HG02588 (cell line): ENCODE measurements around the gene MAP7.

ENCODE experiments used
- ATAC-seq: cut with Tn5 transposase; IDR thresholded peaks from one replicate; pipeline ENCODE4 v1.9.1; 2021; ENCODE audit warnings: mild to moderate bottlenecking, moderate library complexity; ENCODE audit not compliant: unreplicated experiment

Gene MAP7

DNA sequence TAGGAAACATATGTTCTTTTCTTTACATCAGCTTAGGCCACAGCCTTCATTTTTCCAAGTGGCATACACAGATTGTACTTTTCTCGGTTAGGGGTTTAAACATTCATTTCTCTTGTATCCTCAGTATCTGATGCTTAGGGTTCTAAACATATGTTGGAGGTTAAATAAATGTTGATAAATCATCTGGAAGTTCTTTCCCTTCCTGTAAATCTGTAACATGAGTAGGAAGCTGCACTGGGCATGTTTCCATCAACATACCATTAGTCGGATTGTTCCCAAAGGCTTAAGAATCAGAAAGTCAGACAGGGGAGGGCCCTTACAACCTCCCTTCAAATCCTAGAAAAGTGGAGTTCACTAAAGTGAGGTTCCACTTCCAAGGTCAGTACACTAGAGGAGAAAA, 205.8 kb downstream of the MAP7 start:
- ATAC-seq: no peak

GRCh38 chr6:136343700-136344099, 206.5 kb downstream of the MAP7 start:
- no peak for ATAC-seq

- ATAC-seq: no peak
Observed at GRCh38 chr6:136343275-136343674, 206.9 kb downstream of the MAP7 start.

DNA sequence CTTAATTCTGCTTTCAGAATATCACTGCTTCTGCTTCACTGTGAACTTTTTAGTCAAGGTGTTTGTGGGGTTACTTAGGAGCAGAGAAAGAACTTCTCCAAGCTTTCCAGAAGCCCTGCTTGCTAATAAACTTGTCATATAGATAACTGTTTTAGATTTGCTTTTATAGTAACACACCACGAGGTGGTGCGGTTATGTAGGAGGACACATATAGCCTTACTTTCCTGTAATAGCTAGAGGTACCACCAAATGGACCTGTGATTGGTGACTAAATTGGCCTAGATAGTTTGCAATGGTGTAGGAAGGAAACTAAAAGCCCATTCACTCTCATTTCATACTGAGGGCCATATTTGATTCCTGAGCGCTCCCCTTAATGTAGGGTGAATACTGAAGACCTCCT, 208.3 kb downstream of the MAP7 start:
- no peak for ATAC-seq

DNA sequence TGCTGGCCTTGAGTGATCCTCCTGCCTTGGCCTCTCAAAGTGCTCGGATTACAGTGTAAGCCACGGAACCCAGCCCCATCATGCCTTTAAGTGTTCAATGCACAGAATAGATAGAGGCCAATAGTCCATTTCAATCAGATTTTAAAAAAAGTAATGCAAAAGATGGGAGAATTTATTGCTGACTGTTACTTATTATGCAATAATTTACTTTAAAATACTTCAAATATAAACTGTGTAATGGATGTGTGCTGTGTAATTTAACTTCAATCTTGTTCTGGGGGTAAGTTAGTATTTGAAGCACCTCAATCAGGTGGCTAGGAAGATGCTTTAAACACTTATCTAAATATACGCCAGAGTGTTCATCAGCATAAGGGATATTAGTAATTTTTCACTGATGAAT, 208.9 kb downstream of the MAP7 start:
- ATAC-seq: no peak

DNA sequence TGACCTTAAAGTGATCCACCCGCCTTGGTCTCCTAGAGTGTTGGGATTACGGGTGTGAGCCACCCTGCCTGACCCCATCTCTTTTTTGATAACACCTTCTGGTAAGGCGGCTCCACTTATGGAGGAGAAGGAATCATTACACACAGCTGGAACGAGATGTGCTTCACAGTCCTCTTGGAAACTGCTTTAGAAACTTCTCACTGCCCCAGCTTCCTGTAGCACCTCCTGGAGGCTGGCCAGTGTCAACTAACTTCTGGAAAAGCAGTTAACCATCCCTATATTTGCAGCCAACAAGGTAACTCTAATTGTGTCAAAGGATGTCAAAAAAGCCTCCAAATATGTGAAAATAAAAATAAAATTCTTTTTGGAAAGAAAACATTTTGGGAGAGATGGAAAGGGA, 211.7 kb downstream of the MAP7 start:
- no peak for ATAC-seq

- no peak for ATAC-seq
Observed at GRCh38 chr6:136337606-136338005, 212.6 kb downstream of the MAP7 start.

DNA sequence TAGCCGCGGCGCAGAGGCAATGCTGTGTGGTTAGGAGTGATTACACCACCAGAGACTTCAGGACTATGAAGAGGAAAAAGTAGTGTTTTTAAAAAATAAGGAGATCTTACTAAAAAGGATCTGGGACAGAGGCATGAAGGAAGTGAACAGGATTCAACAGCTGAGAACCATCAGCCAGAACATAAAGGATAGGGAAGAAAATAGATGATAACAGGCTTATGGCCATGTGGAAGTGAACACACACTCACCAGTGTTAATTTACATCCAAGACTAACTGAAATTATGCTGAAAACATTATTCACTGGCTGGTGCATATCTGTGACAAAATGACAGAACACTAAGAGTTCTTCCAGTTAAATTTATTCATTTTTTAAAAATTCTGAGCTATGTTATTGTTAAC, 213.1 kb downstream of the MAP7 start:
- no peak for ATAC-seq

DNA sequence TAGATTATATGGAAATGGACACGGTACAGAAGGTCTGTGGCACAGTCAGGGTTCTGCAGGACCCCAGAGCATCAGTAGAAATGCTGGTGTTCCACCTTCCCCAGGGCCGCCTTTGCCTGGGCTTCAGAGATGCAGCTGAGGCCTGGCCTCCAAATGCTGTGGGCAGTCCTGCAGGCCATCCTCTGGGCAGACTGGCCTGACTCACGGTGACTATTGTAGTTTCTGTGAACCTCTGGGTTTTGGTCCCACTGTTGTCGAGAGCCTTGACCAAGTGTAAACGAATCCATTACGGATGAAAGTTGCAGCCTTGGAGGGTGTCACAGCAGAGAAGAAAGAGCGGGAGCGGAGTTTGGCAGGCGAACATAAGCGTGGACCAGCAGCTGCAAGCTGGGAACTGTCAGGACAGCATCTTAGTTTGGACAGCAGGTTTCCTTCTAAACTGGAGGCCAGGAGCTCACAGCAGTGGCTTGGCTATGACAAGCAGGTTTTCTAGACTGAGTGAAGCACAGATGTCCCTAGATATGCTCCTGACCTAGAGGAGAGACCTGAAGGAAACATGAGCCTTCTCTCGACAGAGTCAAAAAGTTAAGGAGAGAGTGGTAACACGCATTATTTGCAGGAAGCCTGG, 214.4 kb downstream of the MAP7 start:
- no peak for ATAC-seq

- no peak for ATAC-seq
Observed at GRCh38 chr6:136334853-136335252, 215.4 kb downstream of the MAP7 start.

DNA sequence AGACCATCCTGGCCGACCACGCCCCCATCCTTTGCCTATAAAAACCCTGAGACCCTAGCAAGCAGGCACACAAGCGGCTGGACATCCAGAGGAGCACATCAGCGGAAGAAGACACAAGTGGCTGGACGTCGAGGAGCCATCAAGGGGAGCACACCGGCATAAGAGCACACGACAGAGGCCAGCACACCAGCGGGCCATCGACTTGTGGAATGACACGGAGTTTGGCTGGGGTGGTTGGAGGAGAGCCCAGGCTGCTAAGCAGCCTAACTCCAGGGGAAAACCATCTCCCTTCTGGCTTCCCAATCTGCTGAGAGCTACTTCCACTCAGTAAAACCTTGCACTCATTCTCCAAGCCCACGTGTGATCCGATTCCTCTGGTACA, 215.8 kb downstream of the MAP7 start:
- ATAC-seq: no peak

DNA sequence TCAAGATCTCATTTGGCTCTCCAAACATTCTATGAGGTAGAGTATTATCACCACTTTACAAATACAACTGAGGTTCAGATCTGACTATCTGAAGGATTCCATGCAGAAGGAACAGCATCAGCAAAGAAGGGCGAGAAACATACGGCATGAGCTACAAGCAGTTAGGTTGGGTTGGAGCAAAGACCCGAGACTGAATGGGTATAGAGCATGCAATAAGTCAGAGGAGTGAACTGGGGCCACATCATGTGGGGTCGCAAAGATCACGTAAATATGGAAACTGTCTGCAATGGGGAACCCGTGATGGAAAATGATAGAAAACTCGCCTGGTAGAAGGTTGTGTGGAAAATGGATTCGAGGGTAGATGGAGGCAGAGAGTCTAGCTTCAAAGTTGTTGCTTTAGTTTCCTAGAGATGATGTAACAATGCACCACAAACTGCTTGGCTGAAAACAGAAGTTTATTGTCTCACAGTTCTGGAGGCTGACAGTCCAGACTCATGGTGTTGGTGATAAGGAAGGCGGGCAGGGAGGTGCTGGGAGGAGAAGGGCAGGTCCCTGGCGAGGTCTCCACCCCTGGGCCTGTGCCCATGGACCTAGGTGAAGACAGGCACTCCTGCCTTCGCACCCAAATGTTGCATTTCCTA, 216.3 kb downstream of the MAP7 start:
- no peak for ATAC-seq

DNA sequence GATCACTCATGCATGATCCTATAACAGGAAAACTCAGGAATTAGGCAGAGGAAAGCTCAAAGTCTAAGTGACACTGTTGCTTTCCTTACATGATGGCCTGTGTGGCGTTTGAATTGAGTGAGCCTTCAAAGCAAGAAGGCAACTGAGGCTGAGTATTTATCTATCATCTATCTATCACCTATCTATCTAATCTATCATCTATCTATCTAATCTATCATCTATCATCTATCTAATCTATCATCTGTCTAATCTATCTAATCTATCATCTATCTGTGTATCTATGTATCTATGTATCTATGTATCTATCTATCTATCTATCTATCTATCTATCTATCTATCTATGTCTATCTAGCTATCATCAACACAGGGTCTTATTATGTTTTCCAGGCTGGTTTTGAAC, 218.8 kb downstream of the MAP7 start:
- no peak for ATAC-seq

DNA sequence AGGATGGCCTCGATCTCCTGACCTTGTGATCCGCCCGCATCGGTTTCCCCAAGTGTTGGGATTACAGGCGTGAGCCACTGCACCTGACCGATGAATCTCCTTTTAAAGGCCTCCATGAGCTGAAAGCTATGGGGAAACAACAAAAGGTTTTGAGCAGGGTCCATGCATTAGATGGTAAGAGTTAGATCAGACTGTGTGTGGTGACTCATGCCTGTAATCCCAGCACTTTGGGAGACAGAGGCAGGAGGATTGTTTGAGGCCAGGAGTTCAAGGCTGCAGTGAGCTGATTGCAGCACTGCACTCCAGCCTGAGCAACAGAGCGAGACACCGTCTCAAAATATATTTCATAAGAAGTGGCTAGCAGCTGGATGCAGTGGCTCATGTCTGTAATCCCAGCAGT, 219.6 kb downstream of the MAP7 start:
- ATAC-seq: no peak

DNA sequence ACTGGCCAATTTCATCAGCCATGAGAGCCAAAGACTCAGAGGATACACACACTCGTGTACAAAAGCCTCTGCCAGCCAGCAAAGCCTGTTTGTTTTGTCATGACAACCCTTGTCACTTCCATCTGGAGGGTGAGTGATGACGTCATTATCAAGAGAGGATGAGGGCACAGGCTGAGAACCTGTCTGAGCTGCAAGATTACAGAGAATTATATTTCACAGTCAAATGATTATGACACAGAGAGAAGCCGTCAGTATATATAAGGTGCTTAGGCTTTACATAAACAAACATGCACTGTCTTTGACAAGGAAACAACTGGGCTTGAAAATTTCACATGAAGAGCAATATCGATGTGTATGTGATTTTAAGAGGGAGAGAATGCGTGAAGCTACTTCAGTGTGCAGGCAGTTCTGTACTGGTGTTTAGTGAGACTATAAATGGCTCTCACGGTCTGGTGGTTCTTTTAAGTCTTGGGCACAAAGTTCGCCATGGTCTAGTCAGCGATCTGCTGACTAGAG, 224.1 kb downstream of the MAP7 start:
- no peak for ATAC-seq

DNA sequence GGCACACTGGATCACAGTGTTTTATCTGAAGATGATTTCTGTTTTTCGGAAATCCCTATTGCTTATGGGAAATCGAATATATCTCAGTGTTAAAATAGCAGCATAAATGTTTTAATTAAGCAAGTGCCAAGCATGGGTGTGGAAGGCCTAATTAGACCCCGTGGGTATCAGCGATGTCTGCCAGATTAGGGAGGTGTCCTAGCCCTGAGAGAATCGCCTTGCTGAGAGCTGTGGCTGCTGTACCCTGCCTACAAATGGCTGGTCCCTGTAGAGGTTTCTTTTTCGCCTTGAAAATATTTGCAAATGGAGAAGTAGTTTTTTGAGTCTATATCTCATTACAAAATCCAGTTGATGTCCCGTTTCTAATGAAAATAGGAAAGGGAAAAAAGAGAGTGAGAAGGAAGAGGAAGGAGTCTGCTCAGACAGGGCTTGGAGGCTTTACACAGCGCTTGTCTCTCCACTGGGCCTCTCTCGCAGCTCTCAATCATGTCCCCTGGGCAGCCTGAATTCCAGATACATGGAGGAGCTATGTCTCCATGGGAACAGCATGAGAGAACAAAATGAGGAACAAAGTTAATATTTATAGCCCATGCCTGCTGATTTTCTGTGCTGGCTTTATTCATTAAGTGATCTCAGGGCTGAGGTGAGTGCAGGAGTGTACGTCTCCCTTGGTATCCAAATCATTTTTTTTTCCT, 225.4 kb downstream of the MAP7 start:
- no peak for ATAC-seq

DNA sequence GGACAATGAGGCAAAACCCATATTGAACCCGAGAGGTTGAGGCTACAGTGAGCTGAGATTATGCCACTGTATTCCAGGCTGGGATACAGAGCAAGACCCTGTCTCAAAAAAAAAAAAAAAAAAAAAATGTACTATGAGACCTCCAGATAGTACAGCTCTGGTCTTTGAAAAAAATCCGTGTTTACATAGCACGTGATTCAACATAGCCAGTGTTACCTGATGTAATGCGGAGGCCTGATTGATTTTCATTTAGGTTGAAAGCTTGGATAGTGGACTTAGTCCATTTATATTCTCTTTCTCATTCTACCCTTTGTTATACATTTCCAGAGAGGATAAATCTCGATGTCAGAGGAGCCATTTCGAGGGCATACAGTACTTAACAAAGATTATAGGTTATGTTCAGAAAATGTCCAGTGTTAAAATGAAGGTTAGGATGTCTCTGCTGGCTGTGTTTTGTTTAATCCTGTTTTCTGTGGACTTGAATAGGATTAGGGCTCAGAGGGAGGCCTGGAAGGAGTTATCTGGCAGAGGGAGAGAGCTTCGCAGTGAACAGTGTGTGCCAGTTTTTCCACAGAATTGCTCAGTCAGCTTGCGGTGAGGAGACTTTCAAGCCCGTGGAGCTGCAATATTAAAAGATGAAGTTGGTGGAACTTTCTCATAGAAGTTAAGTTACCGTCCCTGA, 226.7 kb downstream of the MAP7 start:
- no peak for ATAC-seq

DNA sequence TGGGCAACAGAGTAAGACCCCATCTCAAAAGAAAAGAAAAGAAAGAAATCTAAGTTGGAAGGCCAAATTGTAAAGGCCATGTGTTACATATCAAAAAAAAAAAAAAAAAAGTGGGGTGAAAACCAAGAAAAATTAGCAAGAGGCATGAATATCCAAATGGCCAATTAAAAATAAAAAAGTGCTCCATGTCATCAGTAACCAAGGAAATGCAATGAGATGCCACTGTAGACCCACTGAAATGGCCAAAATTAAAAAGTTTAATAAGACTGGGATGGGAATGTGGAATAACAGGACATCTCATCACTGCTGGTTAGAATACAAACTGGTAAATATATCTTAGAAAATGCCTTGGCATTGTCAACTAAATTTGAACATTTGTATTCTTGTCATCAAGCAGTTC, 230.5 kb downstream of the MAP7 start:
- no peak for ATAC-seq

- ATAC-seq: no peak
Observed at GRCh38 chr6:136318676-136319075, 231.5 kb downstream of the MAP7 start.

GRCh38 chr6:136317971-136318370, 232.3 kb downstream of the MAP7 start:
- no peak for ATAC-seq

DNA sequence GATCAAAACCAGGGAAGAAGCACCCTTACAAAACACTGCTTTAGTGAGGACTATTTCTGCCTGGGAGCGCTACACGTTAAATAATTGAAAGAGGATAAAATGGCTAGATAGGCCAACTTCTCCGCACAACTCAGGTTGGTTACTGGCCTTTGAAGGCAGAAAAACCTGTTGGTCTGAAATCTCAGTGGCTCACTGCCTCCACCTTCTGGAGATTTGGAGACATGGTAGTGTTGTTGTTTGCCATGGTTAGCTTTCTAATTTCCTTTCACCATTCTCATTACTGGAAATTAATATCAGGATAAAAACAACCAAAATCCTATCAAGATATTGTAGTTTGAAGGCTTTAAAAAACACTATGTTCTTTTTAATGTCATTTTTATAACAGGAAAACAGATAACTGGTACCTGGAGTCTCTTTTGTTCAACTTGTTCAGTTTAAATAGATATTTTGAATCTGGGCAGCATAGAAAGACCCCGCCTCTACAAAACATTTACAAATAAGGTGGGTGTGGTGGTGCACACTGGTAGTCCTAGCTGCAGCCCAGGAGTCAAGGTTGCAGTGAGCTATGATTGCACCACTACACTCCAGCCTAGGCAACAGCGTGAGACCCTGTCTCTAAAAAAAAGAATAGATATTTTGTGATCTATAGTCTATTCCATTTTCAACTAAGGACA, 233.1 kb downstream of the MAP7 start:
- ATAC-seq: peak; percentile 70
